ENCODE data around the gene FAM3D.
"Not testable (repeated sequence)": the region's sequence is repeated elsewhere in the genome, so short reads cannot be mapped to it uniquely, and the experiment has no call there.

Gene FAM3D

DNA sequence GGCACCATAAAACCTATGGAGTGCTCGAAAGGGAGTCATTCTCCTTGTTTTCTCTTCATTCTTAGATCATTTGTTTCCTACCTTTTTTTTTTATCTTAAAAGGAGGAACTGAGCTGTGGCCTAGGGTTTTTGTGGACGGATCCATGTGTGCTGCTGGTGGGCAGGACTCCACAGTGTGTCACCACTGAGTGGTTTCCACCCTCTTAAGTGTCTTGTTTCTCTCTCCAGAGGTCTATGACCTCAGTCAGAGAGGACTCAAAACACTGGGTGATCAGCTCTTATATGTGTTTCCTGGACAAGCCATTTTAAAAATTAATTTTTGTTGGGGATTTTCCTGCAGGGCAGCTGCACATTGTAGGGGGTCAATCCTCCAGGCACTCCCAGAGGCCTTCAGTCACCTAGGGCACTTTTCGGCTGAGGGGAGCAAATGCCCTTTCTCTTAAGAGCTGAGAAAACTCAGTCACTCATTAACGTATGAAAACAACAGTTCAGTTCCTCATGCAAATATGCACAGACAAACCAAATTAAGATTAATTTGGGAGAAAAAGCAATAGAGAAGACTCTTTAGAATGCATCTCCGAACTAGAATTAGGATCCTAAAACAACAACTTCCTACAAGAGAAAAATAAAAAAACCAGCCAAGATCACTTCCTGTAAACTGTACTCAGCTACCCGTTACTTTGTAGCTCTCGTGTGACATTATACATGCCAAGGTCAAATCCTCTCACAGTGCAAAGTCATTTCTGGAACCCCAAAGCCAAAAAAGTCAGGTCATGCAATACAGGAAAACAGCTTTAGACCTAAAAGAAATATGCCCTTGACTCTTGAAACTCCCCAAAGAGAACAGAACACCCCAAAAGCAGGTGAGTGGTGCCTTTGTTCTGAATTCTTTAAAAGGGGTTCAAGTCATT, 27.6 kb upstream of the FAM3D start:
- H3K27me3 Mint-ChIP-seq = peaks cover 12% of the 10 kb centered on the region
- no peaks in the 10 kb centered on the region for H3K4me1 Mint-ChIP-seq (ENCODE audit: low read depth)
- no peaks in the 10 kb centered on the region for H3K36me3 Mint-ChIP-seq (ENCODE audit: low read depth)
- peaks cover 6% of the 10 kb centered on the region for H3K9me3 Mint-ChIP-seq
- H3K27ac Mint-ChIP-seq = no peak overlapping the region
- H3K4me3 Mint-ChIP-seq = no peak overlapping the region

DNA sequence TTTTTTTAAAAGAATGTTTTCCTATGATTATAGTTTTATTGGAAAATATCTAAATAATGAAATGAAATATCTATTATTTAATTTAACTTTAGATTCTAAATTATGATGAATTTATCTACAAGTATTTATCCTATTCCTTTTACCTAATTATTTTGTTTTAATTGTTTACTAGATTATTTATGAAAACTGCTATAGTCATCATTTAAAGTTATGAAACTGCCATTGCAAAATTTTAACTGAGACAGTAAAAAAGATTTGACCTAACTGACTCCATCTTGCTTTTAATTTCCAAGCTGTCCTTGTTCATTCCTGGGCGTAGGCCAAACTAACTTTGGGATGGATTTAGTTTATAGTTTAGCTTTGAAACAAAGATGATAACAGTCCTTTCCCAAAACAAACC, 25.9 kb upstream of the FAM3D start:
- peaks cover 15% of the 10 kb centered on the region for H3K27me3 Mint-ChIP-seq
- peaks cover 6% of the 10 kb centered on the region for H3K9me3 Mint-ChIP-seq
- no peak overlapping the region for H3K27ac Mint-ChIP-seq
- no peak overlapping the region for H3K4me3 Mint-ChIP-seq
- H3K36me3 Mint-ChIP-seq (ENCODE audit: low read depth) = no peaks in the 10 kb centered on the region
- no peaks in the 10 kb centered on the region for H3K4me1 Mint-ChIP-seq (ENCODE audit: low read depth)

DNA sequence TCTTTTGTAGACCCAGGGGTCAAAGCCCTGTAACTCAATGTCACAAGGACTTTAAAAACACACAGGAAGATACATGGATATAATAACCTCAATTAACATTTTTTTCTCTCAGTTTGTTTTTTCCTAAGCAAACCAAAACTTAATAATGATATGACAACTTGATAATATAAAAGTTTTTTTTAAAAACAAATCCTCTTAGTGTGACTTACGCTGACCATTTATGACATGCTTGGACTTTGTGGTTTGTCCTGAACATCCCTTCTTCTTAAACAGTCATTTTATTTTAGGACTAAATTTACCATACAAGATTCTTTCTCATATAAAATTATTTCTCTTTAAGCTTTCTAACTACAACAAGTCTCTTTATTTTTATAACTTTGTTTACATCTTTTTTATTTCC, 25.4 kb upstream of the FAM3D start:
- H3K4me3 Mint-ChIP-seq = no peak overlapping the region
- peaks cover 15% of the 10 kb centered on the region for H3K27me3 Mint-ChIP-seq
- H3K36me3 Mint-ChIP-seq (ENCODE audit: low read depth) = no peaks in the 10 kb centered on the region
- no peaks in the 10 kb centered on the region for H3K4me1 Mint-ChIP-seq (ENCODE audit: low read depth)
- peaks cover 6% of the 10 kb centered on the region for H3K9me3 Mint-ChIP-seq
- no peak overlapping the region for H3K27ac Mint-ChIP-seq

DNA sequence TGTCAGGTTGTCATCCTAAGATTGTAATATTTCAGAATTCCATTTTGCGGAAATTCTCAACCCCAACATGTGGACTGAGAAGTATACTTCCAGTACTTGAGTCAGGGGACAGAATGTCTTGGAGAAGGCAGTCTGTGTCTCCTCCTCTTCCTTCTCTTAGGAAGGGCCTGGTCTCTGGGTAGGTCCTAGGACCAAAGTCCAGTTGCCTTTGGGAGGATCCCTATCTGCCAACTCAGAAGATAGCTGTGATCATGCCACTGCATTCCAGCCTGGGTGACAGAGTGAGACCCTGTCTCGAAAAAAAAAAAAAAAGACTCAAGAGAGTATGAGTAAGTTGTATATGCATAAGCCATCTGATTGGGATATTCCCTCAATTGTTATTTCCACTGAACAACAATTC, 23.9 kb upstream of the FAM3D start:
- Mint-ChIP-seq H3K4me3 (no peak overlapping the region), H3K4me1 (ENCODE audit: low read depth) (no peaks in the 10 kb centered on the region), H3K9me3 (peaks cover 6% of the 10 kb centered on the region), H3K27ac (no peak overlapping the region), H3K27me3 (peaks cover 23% of the 10 kb centered on the region), H3K36me3 (ENCODE audit: low read depth) (no peaks in the 10 kb centered on the region)

DNA sequence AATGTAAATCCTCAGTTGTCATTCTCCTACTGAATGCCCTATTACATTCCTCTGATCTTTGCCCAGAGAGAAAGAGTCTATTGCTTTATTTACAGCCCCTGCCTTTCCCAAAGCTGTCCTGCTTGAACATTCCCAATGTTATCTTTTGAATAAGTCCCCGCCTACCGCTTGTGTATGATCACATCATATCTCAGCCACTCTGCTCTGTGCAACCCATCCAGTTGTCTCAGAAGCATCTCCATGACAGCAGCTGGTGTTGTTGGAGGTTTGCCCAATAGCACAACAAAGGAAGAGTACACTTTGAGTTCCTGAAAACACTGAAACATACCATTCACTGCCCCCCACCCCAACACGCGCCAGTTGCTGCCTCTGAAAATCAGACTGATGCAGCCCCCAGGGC, 22.0 kb upstream of the FAM3D start:
- peaks cover 20% of the 10 kb centered on the region for H3K27me3 Mint-ChIP-seq
- H3K9me3 Mint-ChIP-seq = peaks cover 6% of the 10 kb centered on the region
- no peak overlapping the region for H3K4me3 Mint-ChIP-seq
- no peak overlapping the region for H3K27ac Mint-ChIP-seq
- peaks cover under 1% of the 10 kb centered on the region for H3K4me1 Mint-ChIP-seq (ENCODE audit: low read depth)
- H3K36me3 Mint-ChIP-seq (ENCODE audit: low read depth) = no peaks in the 10 kb centered on the region

DNA sequence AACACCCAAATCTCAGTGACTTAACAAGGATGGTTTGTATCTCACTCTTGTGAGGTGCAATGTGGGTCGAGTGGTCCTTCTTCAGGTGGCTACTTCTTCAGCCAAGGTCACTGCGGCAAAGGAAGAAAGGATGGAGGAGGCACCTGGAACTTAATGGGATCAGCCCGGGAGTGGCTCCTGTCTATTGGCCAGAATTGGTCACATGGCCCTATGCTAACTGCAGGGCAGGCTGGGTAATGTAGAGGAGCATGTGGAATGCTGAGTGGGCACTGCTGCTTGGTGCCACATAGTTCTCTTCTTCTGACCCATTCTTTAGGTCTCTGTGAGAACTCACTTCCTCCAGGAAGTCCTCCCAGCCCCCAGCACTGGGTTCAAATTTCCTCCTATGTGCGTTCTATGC, 20.3 kb upstream of the FAM3D start:
- Mint-ChIP-seq H3K27me3 (peaks cover 22% of the 10 kb centered on the region), H3K27ac (no peak overlapping the region), H3K36me3 (ENCODE audit: low read depth) (no peaks in the 10 kb centered on the region), H3K9me3 (peaks cover 5% of the 10 kb centered on the region), H3K4me1 (ENCODE audit: low read depth) (peaks cover 9% of the 10 kb centered on the region), H3K4me3 (no peak overlapping the region)

DNA sequence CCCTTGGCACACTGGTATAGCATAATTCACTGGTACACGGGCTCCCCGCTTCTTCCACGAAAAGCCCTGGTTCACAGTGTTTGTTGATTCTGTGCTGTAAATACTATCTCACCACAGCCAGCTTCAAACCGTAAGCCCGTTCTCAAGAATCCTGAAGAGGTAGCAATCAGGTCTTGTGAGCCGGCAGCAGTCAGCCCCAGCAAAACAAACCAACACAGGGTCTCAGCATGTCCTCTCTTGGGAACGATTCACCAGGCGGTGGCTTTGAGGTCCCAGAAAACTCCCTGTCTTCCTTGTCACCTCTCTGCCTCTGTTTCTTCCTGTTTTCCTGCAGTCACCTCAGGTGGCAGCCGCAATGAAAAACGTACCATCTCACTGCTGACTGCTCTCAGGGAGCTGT, 19.1 kb upstream of the FAM3D start:
- Mint-ChIP-seq H3K4me3 (no peak overlapping the region), H3K36me3 (ENCODE audit: low read depth) (no peaks in the 10 kb centered on the region), H3K4me1 (ENCODE audit: low read depth) (peaks cover 9% of the 10 kb centered on the region), H3K27ac (no peak overlapping the region), H3K9me3 (no peaks in the 10 kb centered on the region), H3K27me3 (peaks cover 30% of the 10 kb centered on the region)

DNA sequence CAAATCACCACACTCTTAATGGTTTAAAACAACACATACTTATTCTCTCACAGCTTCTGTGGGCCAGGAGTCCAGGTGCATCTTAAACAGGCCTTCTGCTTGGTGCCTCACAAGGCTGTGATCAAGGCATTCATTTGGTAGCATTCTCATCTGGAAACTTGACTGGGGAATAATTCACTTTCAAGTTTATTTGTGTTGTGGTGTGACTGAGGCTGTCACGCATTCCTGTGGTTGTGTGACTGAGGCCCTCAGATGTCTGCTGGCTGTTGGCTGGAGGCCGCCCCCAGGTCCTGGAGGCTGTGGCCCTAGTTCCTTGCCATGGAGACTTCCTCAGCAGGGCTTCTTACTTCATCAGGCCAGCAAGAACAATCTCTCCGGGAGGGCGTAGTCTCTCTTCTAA, 16.9 kb upstream of the FAM3D start:
- H3K4me3 Mint-ChIP-seq = no peak overlapping the region
- no peaks in the 10 kb centered on the region for H3K9me3 Mint-ChIP-seq
- H3K4me1 Mint-ChIP-seq (ENCODE audit: low read depth) = peaks cover 9% of the 10 kb centered on the region
- peaks cover 29% of the 10 kb centered on the region for H3K27me3 Mint-ChIP-seq
- peak overlapping the region; percentile 73 for H3K27ac Mint-ChIP-seq
- no peaks in the 10 kb centered on the region for H3K36me3 Mint-ChIP-seq (ENCODE audit: low read depth)

DNA sequence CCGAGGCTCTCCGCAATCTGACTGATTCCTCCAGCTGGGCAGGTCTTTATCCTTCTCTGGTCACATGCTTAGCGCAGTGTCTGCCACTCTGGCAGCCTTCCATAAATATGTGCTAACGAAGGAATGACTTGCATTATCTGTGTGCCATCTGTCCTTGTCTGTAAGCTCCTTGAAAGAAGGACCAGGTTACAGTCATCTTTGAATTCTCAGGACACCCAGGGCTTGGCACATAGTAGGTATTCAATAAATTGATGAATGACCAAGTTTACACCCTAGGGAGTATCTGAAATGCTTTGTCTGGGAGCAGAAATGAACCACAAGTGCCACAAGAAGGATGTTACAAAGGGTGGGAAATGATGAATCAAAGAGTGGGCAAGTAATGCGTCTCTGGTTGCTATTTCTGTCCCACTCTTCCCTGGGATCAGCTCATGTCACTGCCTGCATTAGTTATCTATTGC, 16.5 kb upstream of the FAM3D start:
- Mint-ChIP-seq H3K4me1 (ENCODE audit: low read depth) (peaks cover 9% of the 10 kb centered on the region), H3K27ac (peak overlapping the region; percentile 73), H3K4me3 (no peak overlapping the region), H3K9me3 (no peaks in the 10 kb centered on the region), H3K27me3 (peaks cover 29% of the 10 kb centered on the region), H3K36me3 (ENCODE audit: low read depth) (no peaks in the 10 kb centered on the region)

DNA sequence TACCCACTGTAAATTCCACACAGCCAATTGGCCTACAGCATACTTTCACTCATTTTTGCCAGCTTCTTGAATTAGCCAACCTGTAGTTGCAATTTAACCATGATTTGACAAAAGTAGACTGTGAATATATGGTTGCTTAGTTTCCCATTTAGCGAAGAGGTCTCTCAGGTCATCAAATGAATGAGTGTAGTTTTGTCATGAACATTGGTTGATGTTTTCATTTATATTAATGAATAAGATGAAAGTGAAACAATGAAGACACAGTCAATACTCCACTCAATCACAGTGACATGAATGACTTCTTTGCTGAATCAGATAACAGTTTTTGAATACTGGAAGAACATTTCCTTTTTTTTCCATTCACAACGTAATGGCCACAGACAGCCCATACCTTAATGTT, 15.3 kb upstream of the FAM3D start:
- H3K27ac Mint-ChIP-seq = no peak overlapping the region
- peaks cover 5% of the 10 kb centered on the region for H3K9me3 Mint-ChIP-seq
- H3K27me3 Mint-ChIP-seq = peaks cover 38% of the 10 kb centered on the region
- H3K36me3 Mint-ChIP-seq (ENCODE audit: low read depth) = no peaks in the 10 kb centered on the region
- H3K4me3 Mint-ChIP-seq = no peak overlapping the region
- peaks cover 9% of the 10 kb centered on the region for H3K4me1 Mint-ChIP-seq (ENCODE audit: low read depth)

DNA sequence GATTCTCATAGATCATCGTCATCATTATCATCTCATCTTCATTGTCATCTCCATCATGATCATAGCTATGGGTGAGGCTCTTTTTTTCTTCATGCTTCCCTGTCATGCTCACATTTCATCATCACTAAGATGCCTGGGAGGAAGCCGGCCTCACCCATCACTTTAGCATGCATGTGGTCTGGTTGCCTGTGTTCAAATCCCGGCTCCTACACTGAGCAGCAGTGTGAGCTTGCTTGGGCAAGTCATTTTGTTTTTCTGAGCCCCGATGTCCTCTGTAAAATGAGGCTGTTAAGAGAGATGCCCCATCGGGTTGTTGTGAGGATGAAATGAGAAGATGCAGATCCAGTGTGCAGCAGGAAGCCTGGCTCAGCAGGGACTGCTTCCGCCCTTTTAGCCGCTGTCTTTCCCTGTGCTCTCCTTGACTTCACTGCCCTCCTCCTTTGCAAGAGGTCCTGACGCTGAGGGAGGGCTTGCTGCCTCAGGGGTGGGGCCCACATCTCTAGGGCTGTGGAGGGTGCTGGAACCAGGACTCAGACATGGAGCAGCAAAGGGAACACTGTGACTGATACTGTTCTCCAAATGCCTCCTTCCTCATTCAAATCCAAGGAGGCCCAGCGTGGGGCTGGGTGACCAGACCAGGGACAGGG, 14.4 kb upstream of the FAM3D start:
- H3K4me3 Mint-ChIP-seq = no peak overlapping the region
- no peak overlapping the region for H3K27ac Mint-ChIP-seq
- H3K9me3 Mint-ChIP-seq = peaks cover 5% of the 10 kb centered on the region
- H3K4me1 Mint-ChIP-seq (ENCODE audit: low read depth) = peaks cover 9% of the 10 kb centered on the region
- H3K36me3 Mint-ChIP-seq (ENCODE audit: low read depth) = no peaks in the 10 kb centered on the region
- peaks cover 34% of the 10 kb centered on the region for H3K27me3 Mint-ChIP-seq

DNA sequence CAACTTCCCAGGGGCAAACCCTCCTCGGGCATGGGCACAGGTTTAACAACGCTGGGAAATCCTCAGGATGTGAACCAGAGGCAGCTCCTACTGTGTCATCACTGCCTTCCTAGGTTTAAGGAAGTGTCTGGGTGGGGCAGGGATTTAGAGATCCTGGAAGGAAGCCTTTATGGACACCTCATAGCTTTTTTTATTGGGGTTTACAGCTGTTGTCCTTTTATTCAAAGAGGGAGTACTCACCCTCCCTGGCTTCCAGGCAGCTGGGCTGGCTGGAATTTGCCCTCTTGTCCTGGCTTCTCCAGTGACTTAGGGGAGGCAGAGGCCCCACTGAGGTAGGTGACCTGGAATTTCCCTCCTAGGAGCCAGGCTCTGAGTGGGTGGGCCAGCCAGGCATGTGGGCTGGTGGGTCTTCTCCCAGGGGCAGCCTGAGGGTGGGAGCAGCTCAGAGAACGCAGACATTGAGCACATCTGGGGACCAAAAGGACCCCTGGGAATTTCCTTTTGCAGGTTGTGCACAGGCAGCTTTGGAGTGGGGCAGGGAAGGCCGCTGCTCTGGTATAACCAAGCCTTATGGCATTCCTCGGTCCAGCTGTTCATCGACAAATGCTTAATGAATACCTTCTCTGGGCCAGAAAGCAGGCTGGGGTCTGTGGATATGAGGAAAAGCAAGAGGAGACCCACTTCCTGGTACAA, 13.5 kb upstream of the FAM3D start:
- Mint-ChIP-seq H3K4me3 (no peak overlapping the region), H3K27ac (no peak overlapping the region), H3K27me3 (peaks cover 40% of the 10 kb centered on the region), H3K4me1 (ENCODE audit: low read depth) (peaks cover 9% of the 10 kb centered on the region), H3K36me3 (ENCODE audit: low read depth) (no peaks in the 10 kb centered on the region), H3K9me3 (peaks cover 5% of the 10 kb centered on the region)

DNA sequence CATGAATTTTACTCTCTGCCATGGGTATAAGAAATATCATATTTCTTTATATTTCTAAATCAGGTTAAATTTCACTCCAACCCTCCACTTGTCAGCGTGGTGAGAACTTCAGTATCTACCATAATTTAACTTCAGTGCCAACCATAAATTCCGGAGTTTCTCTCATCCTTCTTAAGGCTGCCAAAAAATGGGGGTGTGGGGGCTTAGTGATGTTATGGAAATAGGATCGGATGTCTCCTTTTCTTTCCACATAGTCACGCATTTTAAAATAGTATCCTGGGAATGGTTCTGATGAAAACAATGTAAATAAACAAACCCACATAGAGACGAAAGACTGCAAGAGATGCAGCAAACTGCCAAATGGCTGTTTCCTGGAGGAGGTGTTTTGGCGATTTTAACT, 12.9 kb upstream of the FAM3D start:
- Mint-ChIP-seq H3K4me1 (ENCODE audit: low read depth) (peaks cover 9% of the 10 kb centered on the region), H3K36me3 (ENCODE audit: low read depth) (no peaks in the 10 kb centered on the region), H3K9me3 (peaks cover 5% of the 10 kb centered on the region)

DNA sequence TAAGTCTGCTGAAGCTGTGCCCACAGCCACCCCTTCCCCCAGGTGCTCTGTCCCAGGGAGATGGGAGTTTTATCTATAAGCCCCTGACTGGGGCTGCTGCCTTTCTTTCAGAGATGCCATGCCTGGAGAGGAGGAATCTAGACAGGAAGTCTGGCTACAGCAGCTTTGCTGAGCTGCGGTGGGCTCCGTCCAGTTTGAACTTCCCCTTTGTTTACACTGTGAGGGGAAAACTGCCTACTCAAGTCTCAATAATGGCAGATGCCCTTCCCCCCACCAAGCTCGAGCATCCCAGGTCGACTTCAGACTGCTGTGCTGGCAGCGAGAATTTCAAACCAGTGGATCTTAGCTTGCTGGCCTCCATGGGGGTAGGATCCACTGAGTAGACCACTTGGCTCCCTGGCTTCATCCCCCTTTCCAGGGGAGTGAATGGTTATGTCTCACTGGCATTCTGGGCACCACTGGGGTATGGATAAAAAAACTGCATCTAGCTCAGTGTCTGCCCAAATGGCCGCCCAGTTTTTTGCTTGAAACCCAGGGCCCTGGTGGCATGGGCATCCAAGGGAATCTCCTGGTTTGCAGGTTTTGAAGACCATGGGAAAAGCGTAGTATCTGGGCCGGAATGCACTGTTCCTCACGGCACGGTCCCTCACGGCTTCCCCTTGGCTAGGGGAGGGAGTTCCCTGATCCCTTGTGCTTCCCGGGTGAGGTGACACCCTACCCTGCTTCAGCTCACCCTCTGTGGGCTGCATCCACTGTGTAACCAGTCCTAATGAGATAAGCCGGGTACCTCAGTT, 11.8 kb upstream of the FAM3D start:
- not testable (repeated sequence) for H3K9me3 Mint-ChIP-seq; H3K4me3 Mint-ChIP-seq; H3K36me3 Mint-ChIP-seq (ENCODE audit: low read depth); H3K4me1 Mint-ChIP-seq (ENCODE audit: low read depth); H3K27ac Mint-ChIP-seq
- peaks cover 40% of the 10 kb centered on the region for H3K27me3 Mint-ChIP-seq

More for the DNA sequence above, 12.9 kb upstream of the FAM3D start:
- Mint-ChIP-seq H3K27me3 (peaks cover 40% of the 10 kb centered on the region), H3K27ac (no peak overlapping the region), H3K4me3 (no peak overlapping the region)

Data from stimulated activated naive CD8-positive, alpha-beta T cell treated with anti-CD3 and anti-CD28 coated beads, Interleukin-15, Interleukin-2, amounts not matched to agents 100 ng/mL and 50 ng/mL, for 24 hours (primary cell).